ENCODE data around the gene GPR137.

The GPR137 gene

DNA sequence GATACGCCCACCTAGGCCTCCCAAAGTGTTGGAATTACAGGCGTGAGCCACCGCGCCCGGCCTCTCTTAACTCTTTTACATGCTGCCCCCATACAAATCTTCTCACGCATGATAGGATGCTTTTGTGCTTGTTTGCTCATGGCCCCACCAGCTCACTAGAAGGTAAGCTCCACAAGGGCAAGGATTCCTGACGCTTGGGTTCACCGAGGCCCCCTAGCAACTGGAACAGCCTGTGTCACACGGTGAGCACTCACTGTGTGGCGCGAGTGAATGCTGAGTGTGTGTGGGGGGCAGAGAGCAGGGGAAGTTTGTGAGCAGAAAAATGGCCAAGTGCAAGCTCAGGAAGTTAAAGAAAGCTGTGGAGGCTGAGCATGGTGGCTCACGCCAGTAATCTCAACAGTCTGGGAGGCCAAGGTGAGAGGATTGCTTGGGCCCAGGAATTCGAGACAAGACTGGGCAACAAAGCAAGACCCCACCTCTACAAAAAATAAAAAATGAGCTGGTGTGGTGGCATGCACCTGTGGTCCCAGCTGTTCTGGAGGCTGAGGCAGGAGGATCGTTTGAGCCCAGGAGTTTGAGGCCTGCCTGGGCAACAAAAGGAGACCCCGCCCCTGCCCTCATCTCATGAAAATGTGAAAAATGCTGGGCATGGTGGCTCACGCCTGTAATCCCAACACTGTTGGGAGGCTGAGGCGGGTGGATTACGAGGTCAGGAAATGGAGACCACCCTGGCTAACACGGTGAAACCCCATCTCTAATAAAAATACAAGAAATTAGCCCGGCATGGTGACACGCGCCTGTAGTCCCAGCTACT is 3.5 kb upstream of the GPR137 start:
- Histone ChIP-seq H3K4me2 (ENCODE audit: insufficient read depth, low read length, poor library complexity, severe bottlenecking) (no peak overlapping the region), H3K36me3 (replicated peaks in 1 of 2; ENCODE audit: control insufficient read depth in 2 of 2, insufficient read depth in 2 of 2, low read length in 2 of 2) (peaks cover 2 to 35% of the 10 kb centered on the region in 2 donors), H3K9ac (ENCODE audit: low read depth, low read length, poor library complexity) (peak overlapping the region; percentile 21), H2BK5ac (ENCODE audit: low read length) (no peak overlapping the region), H3K23ac (ENCODE audit: low read depth, low read length, poor library complexity) (no peak overlapping the region), H2AK5ac (ENCODE audit: low read depth, low read length) (no peak overlapping the region), H2AFZ (ENCODE audit: low read length) (no peak overlapping the region), H3K4me3 (ENCODE audit: low read length in 2 of 2) (no peak overlapping the region), H2BK120ac (ENCODE audit: low read depth, low read length) (no peak overlapping the region), H3K18ac (ENCODE audit: low read length) (no peak overlapping the region), H3K4me1 (ENCODE audit: control insufficient read depth in 2 of 2, insufficient read depth in 1 of 2, low read depth in 1 of 2, low read length in 2 of 2) (peaks cover 3 to 9% of the 10 kb centered on the region in 2 donors), H3K4ac (ENCODE audit: low read length) (no peak overlapping the region), H3K27ac (replicated peaks; ENCODE audit: low read length) (no peak overlapping the region), H3K14ac (ENCODE audit: low read length) (no peak overlapping the region), H3K9me3 (replicated peaks in 1 of 2; ENCODE audit: control insufficient read depth in 2 of 2, insufficient read depth in 1 of 2, low read depth in 1 of 2, low read length in 2 of 2) (no peaks in the 10 kb centered on the region), H2BK15ac (ENCODE audit: low read length) (no peak overlapping the region), H3K27me3 (ENCODE audit: control insufficient read depth in 3 of 3, insufficient read depth in 3 of 3, low read depth in 1 of 3, low read length in 3 of 3) (no peaks in the 10 kb centered on the region), H4K91ac (ENCODE audit: low read depth, low read length, poor library complexity) (no peak overlapping the region), H2BK12ac (ENCODE audit: low read length) (no peak overlapping the region), H4K8ac (ENCODE audit: low read depth, low read length) (peak overlapping the region; percentile 82), H3K79me1 (ENCODE audit: low read depth, low read length) (peaks cover 4% of the 10 kb centered on the region)
- no CpG with 5 or more reads among the region's 22 CpGs for WGBS, 2 donors (ENCODE audit: extremely low coverage in 2 of 2, insufficient read length in 2 of 2, insufficient replicate concordance in 1 of 2)
- DNase-seq (ENCODE audit: low spot score): no peak

DNA sequence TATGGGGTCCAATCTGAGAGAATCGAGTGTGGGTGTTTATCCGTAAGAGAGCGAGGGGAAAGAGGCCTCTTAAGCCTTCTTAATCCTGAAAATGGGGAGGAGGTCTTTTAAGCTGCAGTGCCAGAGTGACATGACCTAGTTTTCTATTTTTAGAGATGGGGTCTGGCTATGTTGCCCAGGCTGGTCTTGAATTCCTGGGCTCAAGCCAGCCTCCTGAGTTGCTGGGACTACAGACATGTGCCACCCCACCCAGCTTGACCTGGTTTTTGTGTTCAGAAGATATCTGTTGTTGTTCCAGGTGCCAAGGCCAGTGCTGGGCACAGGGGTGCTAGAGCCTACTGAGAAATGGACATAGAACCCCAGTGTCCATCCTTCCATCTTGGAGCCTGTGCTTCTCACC is 2.6 kb upstream of the GPR137 start:
- Histone ChIP-seq H3K36me3 (replicated peaks in 1 of 2; ENCODE audit: control insufficient read depth in 2 of 2, insufficient read depth in 2 of 2, low read length in 2 of 2) (peaks cover 2 to 28% of the 10 kb centered on the region in 2 donors), H4K91ac (ENCODE audit: low read depth, low read length, poor library complexity) (peak overlapping the region; percentile 39), H3K18ac (ENCODE audit: low read length) (no peak overlapping the region), H2AFZ (ENCODE audit: low read length) (no peak overlapping the region), H3K27me3 (ENCODE audit: control insufficient read depth in 3 of 3, insufficient read depth in 3 of 3, low read depth in 1 of 3, low read length in 3 of 3) (no peaks in the 10 kb centered on the region), H3K4me2 (ENCODE audit: insufficient read depth, low read length, poor library complexity, severe bottlenecking) (no peak overlapping the region), H2BK5ac (ENCODE audit: low read length) (no peak overlapping the region), H3K9me3 (replicated peaks in 1 of 2; ENCODE audit: control insufficient read depth in 2 of 2, insufficient read depth in 1 of 2, low read depth in 1 of 2, low read length in 2 of 2) (no peaks in the 10 kb centered on the region), H4K8ac (ENCODE audit: low read depth, low read length) (no peak overlapping the region), H2BK15ac (ENCODE audit: low read length) (no peak overlapping the region), H3K79me1 (ENCODE audit: low read depth, low read length) (peaks cover 6% of the 10 kb centered on the region), H3K27ac (replicated peaks; ENCODE audit: low read length) (no peak overlapping the region), H3K4me3 (ENCODE audit: low read length in 2 of 2) (peak overlapping the region in 1 of 2 donors; percentile 34), H2BK120ac (ENCODE audit: low read depth, low read length) (no peak overlapping the region), H3K14ac (ENCODE audit: low read length) (no peak overlapping the region), H2AK5ac (ENCODE audit: low read depth, low read length) (no peak overlapping the region), H3K23ac (ENCODE audit: low read depth, low read length, poor library complexity) (no peak overlapping the region), H3K9ac (ENCODE audit: low read depth, low read length, poor library complexity) (no peak overlapping the region), H3K4me1 (ENCODE audit: control insufficient read depth in 2 of 2, insufficient read depth in 1 of 2, low read depth in 1 of 2, low read length in 2 of 2) (peaks cover 3 to 9% of the 10 kb centered on the region in 2 donors), H3K4ac (ENCODE audit: low read length) (no peak overlapping the region), H2BK12ac (ENCODE audit: low read length) (peak overlapping the region; percentile 63)
- DNase-seq (ENCODE audit: low spot score): no peak
- no CpG with 5 or more reads among the region's 3 CpGs for WGBS, 2 donors (ENCODE audit: extremely low coverage in 2 of 2, insufficient read length in 2 of 2, insufficient replicate concordance in 1 of 2)

DNA sequence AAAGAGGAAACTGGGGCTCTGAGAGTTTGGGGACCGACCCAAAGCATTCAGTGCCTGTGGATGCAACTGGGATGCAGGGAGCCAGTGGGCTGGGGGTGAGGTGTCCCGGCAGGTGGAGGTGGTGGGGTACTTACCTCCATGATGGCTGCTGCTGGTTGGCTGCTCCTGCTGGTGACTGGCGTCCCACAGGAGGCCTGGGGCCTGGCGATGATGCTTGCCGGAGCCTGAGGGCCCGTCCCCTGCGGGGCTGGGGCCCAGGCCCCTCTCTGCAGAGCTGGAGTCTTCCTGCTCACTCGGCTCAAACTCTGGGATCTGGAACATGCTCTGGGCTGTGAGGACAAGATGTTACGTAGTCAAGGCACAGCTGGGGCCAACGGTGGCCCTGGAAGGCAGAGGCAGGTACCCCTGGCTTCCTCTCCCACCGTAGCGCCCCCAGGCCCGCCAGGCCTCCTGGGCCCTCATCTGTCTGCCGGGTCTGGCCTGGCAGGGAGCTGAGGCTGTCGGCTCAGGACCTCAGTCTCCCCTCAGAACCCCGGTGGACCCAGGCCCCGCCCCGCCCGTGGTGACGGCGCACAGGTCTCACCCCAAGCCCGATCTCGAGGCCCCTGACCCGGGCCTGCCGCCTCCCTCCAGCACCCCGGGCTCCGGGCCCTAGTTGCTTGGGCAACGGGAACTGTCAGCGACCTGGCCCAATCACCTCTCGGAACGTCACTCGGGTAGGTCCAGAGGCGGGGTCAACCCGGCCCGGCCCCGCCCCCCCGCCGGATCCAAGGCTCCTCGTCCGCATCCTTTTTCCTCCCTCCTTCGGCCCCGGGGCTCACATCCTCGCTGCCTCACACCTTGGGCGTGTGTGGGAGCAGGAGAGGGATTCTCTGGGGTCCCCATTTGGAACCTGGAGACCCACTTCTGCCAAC is 1.3 kb upstream of the GPR137 start, which contains the start of gene BAD:
Gene BAD (minus strand): TSS at position 618 of the 914 bp plus-strand sequence. CDS start 297 bp downstream, at position 321.
- Histone ChIP-seq H3K23ac (ENCODE audit: low read depth, low read length, poor library complexity) (peak within 1 kb of the TSS; percentile 85), H3K27me3 (ENCODE audit: control insufficient read depth in 3 of 3, insufficient read depth in 3 of 3, low read depth in 1 of 3, low read length in 3 of 3) (peaks cover 0 to 1% (median 1%) of the 10 kb centered on the region in 3 experiments), H3K9me3 (replicated peaks in 1 of 2; ENCODE audit: control insufficient read depth in 2 of 2, insufficient read depth in 1 of 2, low read depth in 1 of 2, low read length in 2 of 2) (no peaks in the 10 kb centered on the region), H3K27ac (replicated peaks; ENCODE audit: low read length) (peak within 1 kb of the TSS; percentile 61), H3K9ac (ENCODE audit: low read depth, low read length, poor library complexity) (peak within 1 kb of the TSS; percentile 98), H2AFZ (ENCODE audit: low read length) (peak within 1 kb of the TSS; percentile 99), H3K18ac (ENCODE audit: low read length) (peak within 1 kb of the TSS; percentile 98), H3K14ac (ENCODE audit: low read length) (peak within 1 kb of the TSS; percentile 94), H3K4me3 (ENCODE audit: low read length in 2 of 2) (peak within 1 kb of the TSS; percentile 68 to 91), H3K4me1 (ENCODE audit: control insufficient read depth in 2 of 2, insufficient read depth in 1 of 2, low read depth in 1 of 2, low read length in 2 of 2) (peaks cover 3 to 9% of the 10 kb centered on the region in 2 donors), H3K79me1 (ENCODE audit: low read depth, low read length) (peaks cover 6% of the 10 kb centered on the region), H2AK5ac (ENCODE audit: low read depth, low read length) (peak within 1 kb of the TSS; percentile 58), H4K8ac (ENCODE audit: low read depth, low read length) (peak within 1 kb of the TSS; percentile 82), H2BK12ac (ENCODE audit: low read length) (peak within 1 kb of the TSS; percentile 73), H2BK120ac (ENCODE audit: low read depth, low read length) (no peak within 1 kb of the TSS), H3K4me2 (ENCODE audit: insufficient read depth, low read length, poor library complexity, severe bottlenecking) (peak within 1 kb of the TSS; percentile 100), H4K91ac (ENCODE audit: low read depth, low read length, poor library complexity) (no peak within 1 kb of the TSS), H2BK15ac (ENCODE audit: low read length) (peak within 1 kb of the TSS; percentile 77), H3K36me3 (replicated peaks in 1 of 2; ENCODE audit: control insufficient read depth in 2 of 2, insufficient read depth in 2 of 2, low read length in 2 of 2) (peaks cover 2 to 18% of the 10 kb centered on the region in 2 donors), H3K4ac (ENCODE audit: low read length) (no peak within 1 kb of the TSS), H2BK5ac (ENCODE audit: low read length) (peak within 1 kb of the TSS; percentile 93)
- WGBS, 2 donors (ENCODE audit: extremely low coverage in 2 of 2, insufficient read length in 2 of 2, insufficient replicate concordance in 1 of 2): no CpG with 5 or more reads among the region's 44 CpGs
- DNase-seq (ENCODE audit: low spot score): peak; percentile 94

All from neuronal stem cell (in vitro differentiated cells).